ENCODE measurements around the gene GH1.

DNA sequence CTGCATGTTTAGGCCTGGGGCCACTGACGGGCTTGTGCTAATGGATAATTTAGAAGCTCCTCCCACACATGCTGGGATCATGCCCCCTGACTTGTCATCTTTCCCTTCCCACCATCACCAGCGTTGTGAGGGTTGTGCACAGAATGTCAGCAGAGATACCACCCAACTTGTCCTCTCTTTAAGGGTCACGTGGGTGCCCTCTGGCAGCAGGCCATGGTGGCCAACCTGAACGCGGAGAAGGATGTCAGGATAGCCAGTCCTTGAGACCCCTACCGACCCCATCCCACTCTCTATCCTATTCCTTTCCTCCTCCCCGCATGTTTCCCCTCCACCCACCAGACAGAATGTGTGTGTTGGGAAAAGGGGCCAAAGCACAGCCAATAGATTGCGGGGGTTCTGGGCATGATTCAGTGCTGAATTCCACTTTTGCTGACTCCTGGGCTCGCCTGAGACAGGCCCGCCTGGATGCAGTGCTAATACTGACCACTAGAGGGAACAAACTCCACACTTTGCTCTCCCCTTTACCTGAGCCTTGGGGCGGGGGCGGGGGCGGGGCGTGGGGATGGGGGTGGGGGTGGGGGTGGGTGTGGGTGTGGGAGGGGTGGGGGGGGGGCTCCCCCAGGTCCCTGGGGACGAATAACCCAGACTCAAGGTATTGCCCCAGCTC is 36.6 kb downstream of the GH1 start, which contains the start of gene GH2:
- TF ChIP-seq, protein P1, sequence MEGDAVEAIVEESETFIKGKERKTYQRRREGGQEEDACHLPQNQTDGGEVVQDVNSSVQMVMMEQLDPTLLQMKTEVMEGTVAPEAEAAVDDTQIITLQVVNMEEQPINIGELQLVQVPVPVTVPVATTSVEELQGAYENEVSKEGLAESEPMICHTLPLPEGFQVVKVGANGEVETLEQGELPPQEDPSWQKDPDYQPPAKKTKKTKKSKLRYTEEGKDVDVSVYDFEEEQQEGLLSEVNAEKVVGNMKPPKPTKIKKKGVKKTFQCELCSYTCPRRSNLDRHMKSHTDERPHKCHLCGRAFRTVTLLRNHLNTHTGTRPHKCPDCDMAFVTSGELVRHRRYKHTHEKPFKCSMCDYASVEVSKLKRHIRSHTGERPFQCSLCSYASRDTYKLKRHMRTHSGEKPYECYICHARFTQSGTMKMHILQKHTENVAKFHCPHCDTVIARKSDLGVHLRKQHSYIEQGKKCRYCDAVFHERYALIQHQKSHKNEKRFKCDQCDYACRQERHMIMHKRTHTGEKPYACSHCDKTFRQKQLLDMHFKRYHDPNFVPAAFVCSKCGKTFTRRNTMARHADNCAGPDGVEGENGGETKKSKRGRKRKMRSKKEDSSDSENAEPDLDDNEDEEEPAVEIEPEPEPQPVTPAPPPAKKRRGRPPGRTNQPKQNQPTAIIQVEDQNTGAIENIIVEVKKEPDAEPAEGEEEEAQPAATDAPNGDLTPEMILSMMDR (IDR thresholded peaks at IDR 0.05 in 2 of 3, conservative IDR thresholded peaks at IDR 0.05 in 1 of 3; ENCODE audit: insufficient read depth in 2 of 3, low read depth in 1 of 3, low read length in 3 of 3), result peak; percentile 69 to 73 (median 69)
- TF ChIP-seq, protein P2, sequence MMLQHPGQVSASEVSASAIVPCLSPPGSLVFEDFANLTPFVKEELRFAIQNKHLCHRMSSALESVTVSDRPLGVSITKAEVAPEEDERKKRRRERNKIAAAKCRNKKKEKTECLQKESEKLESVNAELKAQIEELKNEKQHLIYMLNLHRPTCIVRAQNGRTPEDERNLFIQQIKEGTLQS (IDR thresholded peaks at IDR 0.05), result no peak
- TF ChIP-seq, protein P2 (CRISPR knock-in tag; conservative IDR thresholded peaks at IDR 0.05), result no peak
- TF ChIP-seq FOXK1 (CRISPR knock-in tag; IDR thresholded peaks at IDR 0.05; ENCODE audit: borderline replicate concordance) (no peak), NFRKB (IDR thresholded peaks at IDR 0.05; ENCODE audit: low read depth) (no peak), ZNF408 (CRISPR knock-in tag; IDR thresholded peaks at IDR 0.05; ENCODE audit: low read depth) (no peak), SMC3 (conservative IDR thresholded peaks at IDR 0.05; ENCODE audit: insufficient read depth, low read depth, low read length) (0 out of 2 replicates have a peak, but pooled peaks have one; percentile 28), ZNF785 (CRISPR knock-in tag; IDR thresholded peaks at IDR 0.05) (no peak), SNRNP70 (optimal IDR thresholded peaks at IDR 0.05; ENCODE audit: low read depth, low read length) (no peak), EZH2 (IDR thresholded peaks at IDR 0.05; ENCODE audit: borderline replicate concordance, low read depth, low read length) (no peak), MEF2A (IDR thresholded peaks at IDR 0.05; ENCODE audit: control insufficient read depth, low read depth, low read length) (no peak)
- TF ChIP-seq, protein P3, sequence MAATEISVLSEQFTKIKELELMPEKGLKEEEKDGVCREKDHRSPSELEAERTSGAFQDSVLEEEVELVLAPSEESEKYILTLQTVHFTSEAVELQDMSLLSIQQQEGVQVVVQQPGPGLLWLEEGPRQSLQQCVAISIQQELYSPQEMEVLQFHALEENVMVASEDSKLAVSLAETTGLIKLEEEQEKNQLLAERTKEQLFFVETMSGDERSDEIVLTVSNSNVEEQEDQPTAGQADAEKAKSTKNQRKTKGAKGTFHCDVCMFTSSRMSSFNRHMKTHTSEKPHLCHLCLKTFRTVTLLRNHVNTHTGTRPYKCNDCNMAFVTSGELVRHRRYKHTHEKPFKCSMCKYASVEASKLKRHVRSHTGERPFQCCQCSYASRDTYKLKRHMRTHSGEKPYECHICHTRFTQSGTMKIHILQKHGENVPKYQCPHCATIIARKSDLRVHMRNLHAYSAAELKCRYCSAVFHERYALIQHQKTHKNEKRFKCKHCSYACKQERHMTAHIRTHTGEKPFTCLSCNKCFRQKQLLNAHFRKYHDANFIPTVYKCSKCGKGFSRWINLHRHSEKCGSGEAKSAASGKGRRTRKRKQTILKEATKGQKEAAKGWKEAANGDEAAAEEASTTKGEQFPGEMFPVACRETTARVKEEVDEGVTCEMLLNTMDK (IDR thresholded peaks at IDR 0.05; ENCODE audit: borderline replicate concordance, insufficient read depth, low read depth, low read length, poor library complexity, severe bottlenecking), result no peak
- TF ChIP-seq, protein P4, sequence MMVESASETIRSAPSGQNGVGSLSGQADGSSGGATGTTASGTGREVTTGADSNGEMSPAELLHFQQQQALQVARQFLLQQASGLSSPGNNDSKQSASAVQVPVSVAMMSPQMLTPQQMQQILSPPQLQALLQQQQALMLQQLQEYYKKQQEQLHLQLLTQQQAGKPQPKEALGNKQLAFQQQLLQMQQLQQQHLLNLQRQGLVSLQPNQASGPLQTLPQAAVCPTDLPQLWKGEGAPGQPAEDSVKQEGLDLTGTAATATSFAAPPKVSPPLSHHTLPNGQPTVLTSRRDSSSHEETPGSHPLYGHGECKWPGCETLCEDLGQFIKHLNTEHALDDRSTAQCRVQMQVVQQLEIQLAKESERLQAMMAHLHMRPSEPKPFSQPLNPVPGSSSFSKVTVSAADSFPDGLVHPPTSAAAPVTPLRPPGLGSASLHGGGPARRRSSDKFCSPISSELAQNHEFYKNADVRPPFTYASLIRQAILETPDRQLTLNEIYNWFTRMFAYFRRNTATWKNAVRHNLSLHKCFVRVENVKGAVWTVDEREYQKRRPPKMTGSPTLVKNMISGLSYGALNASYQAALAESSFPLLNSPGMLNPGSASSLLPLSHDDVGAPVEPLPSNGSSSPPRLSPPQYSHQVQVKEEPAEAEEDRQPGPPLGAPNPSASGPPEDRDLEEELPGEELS (CRISPR knock-in tag; IDR thresholded peaks at IDR 0.05; ENCODE audit: borderline replicate concordance), result no peak
- TF ChIP-seq, protein P5, sequence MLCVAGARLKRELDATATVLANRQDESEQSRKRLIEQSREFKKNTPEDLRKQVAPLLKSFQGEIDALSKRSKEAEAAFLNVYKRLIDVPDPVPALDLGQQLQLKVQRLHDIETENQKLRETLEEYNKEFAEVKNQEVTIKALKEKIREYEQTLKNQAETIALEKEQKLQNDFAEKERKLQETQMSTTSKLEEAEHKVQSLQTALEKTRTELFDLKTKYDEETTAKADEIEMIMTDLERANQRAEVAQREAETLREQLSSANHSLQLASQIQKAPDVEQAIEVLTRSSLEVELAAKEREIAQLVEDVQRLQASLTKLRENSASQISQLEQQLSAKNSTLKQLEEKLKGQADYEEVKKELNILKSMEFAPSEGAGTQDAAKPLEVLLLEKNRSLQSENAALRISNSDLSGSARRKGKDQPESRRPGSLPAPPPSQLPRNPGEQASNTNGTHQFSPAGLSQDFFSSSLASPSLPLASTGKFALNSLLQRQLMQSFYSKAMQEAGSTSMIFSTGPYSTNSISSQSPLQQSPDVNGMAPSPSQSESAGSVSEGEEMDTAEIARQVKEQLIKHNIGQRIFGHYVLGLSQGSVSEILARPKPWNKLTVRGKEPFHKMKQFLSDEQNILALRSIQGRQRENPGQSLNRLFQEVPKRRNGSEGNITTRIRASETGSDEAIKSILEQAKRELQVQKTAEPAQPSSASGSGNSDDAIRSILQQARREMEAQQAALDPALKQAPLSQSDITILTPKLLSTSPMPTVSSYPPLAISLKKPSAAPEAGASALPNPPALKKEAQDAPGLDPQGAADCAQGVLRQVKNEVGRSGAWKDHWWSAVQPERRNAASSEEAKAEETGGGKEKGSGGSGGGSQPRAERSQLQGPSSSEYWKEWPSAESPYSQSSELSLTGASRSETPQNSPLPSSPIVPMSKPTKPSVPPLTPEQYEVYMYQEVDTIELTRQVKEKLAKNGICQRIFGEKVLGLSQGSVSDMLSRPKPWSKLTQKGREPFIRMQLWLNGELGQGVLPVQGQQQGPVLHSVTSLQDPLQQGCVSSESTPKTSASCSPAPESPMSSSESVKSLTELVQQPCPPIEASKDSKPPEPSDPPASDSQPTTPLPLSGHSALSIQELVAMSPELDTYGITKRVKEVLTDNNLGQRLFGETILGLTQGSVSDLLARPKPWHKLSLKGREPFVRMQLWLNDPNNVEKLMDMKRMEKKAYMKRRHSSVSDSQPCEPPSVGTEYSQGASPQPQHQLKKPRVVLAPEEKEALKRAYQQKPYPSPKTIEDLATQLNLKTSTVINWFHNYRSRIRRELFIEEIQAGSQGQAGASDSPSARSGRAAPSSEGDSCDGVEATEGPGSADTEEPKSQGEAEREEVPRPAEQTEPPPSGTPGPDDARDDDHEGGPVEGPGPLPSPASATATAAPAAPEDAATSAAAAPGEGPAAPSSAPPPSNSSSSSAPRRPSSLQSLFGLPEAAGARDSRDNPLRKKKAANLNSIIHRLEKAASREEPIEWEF (CRISPR knock-in tag; IDR thresholded peaks at IDR 0.05), result no peak
- TF ChIP-seq, protein P6, sequence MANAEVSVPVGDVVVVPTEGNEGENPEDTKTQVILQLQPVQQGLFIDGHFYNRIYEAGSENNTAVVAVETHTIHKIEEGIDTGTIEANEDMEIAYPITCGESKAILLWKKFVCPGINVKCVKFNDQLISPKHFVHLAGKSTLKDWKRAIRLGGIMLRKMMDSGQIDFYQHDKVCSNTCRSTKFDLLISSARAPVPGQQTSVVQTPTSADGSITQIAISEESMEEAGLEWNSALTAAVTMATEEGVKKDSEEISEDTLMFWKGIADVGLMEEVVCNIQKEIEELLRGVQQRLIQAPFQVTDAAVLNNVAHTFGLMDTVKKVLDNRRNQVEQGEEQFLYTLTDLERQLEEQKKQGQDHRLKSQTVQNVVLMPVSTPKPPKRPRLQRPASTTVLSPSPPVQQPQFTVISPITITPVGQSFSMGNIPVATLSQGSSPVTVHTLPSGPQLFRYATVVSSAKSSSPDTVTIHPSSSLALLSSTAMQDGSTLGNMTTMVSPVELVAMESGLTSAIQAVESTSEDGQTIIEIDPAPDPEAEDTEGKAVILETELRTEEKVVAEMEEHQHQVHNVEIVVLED (CRISPR knock-in tag; IDR thresholded peaks at IDR 0.05), result no peak

Measured in K562 (cell line).